Psoas muscle (tissue), 8 donors: Measurements from ENCODE around the gene PARP11. TPM values are rescaled to one million over a fixed set of nuclear protein-coding genes. Genes with fewer than 3 reads are reported as not detected.

Experiments used
- ATAC-seq, 4 donors: fragments of 200-7000 bp; cut with Tn5 transposase; one replicate each; pipeline ENCODE4 v1.9.1; 2020; ENCODE audit warnings: moderate library complexity in 3 of 4, mild to moderate bottlenecking in 2 of 4
- DNase-seq, 2 donors: peaks; one replicate each; pipeline ENCODE4 v3.0.0-alpha.2; 2020
- H3K27ac ChIP-seq: fragments of 200-600 bp; one replicate; pipeline ENCODE4 v1.8.0; 2022
- H3K27me3 ChIP-seq, 3 donors: fragments of 200-600 bp in 1 of 3; one replicate each; pipeline versions ENCODE4 v1.6.1 to v1.8.0; 2013 to 2022; ENCODE audit warnings: low read length in 2 of 3, mild to moderate bottlenecking in 2 of 3, moderate library complexity in 1 of 3; ENCODE audit not compliant: insufficient read depth in 3 of 3
- H3K36me3 ChIP-seq, 2 donors: fragments of 200-600 bp in 1 of 2; one replicate each; pipeline versions ENCODE4 v1.6.1 to v1.8.0; 2013 to 2022; ENCODE audit warnings: low read depth in 1 of 2, mild to moderate bottlenecking in 1 of 2, moderate library complexity in 1 of 2; ENCODE audit not compliant: insufficient read depth in 1 of 2
- H3K4me1 ChIP-seq: fragments of 200-600 bp; one replicate; pipeline ENCODE4 v1.8.0; 2022
- H3K4me3 ChIP-seq: fragments of 200-600 bp; one replicate; pipeline ENCODE4 v1.8.0; 2022; ENCODE audit warnings: mild to moderate bottlenecking
- H3K9me3 ChIP-seq: fragments of 200-600 bp; one replicate; pipeline ENCODE4 v1.8.0; 2022
- WGBS, 3 donors: extraction: QIAGEN DNeasy Blood & Tissue Kit; methylation state at CpG; one replicate each; pipeline versions ENCODE4 v1.1.6 to v1.1.7; 2013; 5-methylcytosine and 5-hydroxymethylcytosine counted together
- intact Hi-C, 2 donors: fragments of 100-400 bp; cut with DNase I; formaldehyde crosslinking; loops; one replicate each; pipeline versions ENCODE4 v1.11.0 to v1.14.2; 2022
- polyA plus RNA-seq, 3 donors: library from polyadenylated mRNA; stranded (reverse); fragments of 200-250 nt; gene quantifications; one replicate each; pipeline ENCODE4 v1.2.3, GENCODE V29; 2013
- total RNA-seq, 4 donors: library from RNA; stranded (reverse); fragmentation: NEBNext Ultra II Directional in 2 of 4; extraction: Animal tissue kit (Norgen Biotek cat#: 25700) in 2 of 4; gene quantifications; one replicate each; pipeline versions ENCODE4 v1.2.1 to v1.2.4, GENCODE V29; 2021 to 2023
- TF ChIP-seq, protein P1 (sequence below): fragments of 200-600 bp; IDR thresholded peaks from one replicate; pipeline ENCODE4 v1.8.0; 2022; ENCODE audit warnings: antibody characterized with exemption
- donor health status: healthy with polysubstance abuse.
- donor health status: DM: no; HTN: no; CAD: no; lungs with moderate emphysema.
- donor health status: Bipolar disorder and iron deficiency.
- donor health status: healthy.
- donor health status: DM: yes; HTN: yes; CAD: no.
- donor health status: DM: no; HTN: no; CAD: no.
- donor health status: DM: no; HTN: no; CAD: no.
- donor health status: DM: yes; HTN: yes; CAD: no.

PARP11 gene
- total and polyA plus RNA-seq, 7 donors = 0.83 to 4.0 (median 2.6) TPM

DNA sequence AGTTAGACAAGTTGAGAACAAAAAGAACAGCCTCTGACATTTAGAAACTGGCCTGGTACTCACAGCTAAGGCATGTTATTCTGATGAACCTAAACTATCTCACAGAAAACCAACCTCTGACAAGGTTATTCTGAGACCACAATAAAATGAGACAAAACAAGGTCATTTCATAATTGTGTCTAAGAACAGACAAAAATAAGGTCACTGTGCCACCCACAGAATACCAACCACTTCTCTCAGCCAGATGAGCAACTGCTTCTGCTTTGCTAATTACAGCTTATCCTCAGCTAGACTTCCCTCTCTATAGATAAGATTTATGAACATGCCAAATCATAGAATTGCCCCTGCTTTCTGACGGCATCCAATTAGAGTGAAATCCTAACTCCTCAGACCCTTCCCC, 68.1 kb downstream of the PARP11 start:
- Histone ChIP-seq H3K9me3 (no peaks in the 10 kb centered on the region), H3K27me3 (no peaks in the 10 kb centered on the region), H3K36me3 (peaks cover 0 to 6% of the 10 kb centered on the region in 2 donors), H3K27ac (no peak overlapping the region), H3K4me1 (no peaks in the 10 kb centered on the region), H3K4me3 (no peak overlapping the region)
- 79 to 89% (median 85%) methylated on average over 1 of the region's 1 CpG for WGBS, 3 donors
- ATAC-seq = no peak
- TF ChIP-seq, protein P1, sequence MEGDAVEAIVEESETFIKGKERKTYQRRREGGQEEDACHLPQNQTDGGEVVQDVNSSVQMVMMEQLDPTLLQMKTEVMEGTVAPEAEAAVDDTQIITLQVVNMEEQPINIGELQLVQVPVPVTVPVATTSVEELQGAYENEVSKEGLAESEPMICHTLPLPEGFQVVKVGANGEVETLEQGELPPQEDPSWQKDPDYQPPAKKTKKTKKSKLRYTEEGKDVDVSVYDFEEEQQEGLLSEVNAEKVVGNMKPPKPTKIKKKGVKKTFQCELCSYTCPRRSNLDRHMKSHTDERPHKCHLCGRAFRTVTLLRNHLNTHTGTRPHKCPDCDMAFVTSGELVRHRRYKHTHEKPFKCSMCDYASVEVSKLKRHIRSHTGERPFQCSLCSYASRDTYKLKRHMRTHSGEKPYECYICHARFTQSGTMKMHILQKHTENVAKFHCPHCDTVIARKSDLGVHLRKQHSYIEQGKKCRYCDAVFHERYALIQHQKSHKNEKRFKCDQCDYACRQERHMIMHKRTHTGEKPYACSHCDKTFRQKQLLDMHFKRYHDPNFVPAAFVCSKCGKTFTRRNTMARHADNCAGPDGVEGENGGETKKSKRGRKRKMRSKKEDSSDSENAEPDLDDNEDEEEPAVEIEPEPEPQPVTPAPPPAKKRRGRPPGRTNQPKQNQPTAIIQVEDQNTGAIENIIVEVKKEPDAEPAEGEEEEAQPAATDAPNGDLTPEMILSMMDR = no peak
- DNase-seq = no peak
- intact Hi-C loops = loop anchor here (5.0 to 10.0 kb wide), 3 partner anchors 150 to 670 kb away; no protein-coding TSS in a partner anchor

DNA sequence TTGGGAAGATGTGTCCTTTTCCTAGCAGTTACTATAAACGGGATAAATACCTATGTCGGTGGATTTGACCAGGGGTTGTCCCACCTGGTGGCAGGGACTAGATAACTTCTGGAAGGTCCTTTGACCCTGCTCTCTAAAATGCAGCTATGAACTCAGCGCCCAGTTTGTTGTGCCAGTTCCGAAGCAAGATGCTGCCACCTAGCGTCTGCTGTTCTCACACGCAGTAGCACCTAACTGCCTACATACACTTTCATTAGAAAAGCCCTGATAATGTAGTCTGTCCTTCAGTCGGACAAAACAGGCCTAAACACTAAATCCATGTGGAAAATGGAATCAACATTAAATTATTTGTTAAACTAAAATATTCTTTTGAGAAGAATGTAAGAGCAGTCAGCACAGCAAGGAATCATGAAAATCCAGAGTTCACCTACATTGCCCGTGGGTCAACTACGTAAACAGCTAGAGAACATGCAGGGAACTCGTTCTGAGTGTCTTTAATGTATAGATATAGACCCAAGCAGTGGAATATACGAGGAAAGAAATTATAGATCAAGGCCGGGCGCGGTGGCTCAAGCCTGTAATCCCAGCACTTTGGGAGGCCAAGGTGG, 69.2 kb downstream of the PARP11 start:
- H3K27ac ChIP-seq = no peak overlapping the region
- no peaks in the 10 kb centered on the region for H3K27me3 ChIP-seq
- H3K4me1 ChIP-seq = no peaks in the 10 kb centered on the region
- ATAC-seq = peak; percentile 75 to 92 (median 84)
- H3K9me3 ChIP-seq = no peaks in the 10 kb centered on the region
- TF ChIP-seq, protein P1 = peak; percentile 82
- DNase-seq = peak; percentile 66 to 79
- peaks cover 0 to 6% of the 10 kb centered on the region in 2 donors for H3K36me3 ChIP-seq
- intact Hi-C loops = loop anchor here (1.0 to 10.0 kb wide), 3 partner anchors 149 to 669 kb away; no protein-coding TSS in a partner anchor
- 41 to 43% (median 43%) methylated on average over 14 of the region's 14 CpGs for WGBS, 3 donors
- no peak overlapping the region for H3K4me3 ChIP-seq

DNA sequence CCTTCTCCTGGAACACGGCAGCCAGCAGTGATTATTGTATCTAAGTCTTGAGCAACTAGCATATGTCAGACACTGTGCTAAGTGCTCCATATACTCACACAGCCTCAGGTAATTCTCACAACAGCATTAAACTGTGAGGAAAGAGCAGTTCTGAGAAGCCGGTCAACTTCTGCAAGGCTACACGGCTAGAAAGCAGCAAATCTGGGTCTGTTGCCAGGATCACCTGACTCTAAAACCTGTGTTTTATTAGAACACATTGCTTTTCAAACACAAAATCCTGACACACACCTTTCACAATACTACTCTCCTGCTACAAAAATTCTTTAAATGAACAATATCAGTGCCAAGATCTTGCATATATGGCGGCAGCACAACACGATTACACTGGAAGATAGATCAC, 70.5 kb downstream of the PARP11 start:
- intact Hi-C loops = loop anchor here (1.0 to 10.0 kb wide), 3 partner anchors 148 to 668 kb away; no protein-coding TSS in a partner anchor
- DNase-seq (no peak), ATAC-seq (no peak)
- TF ChIP-seq, protein P1 = no peak
- 76 to 87% (median 80%) methylated on average over 5 of the region's 5 CpGs for WGBS, 3 donors
- Histone ChIP-seq H3K27me3 (no peaks in the 10 kb centered on the region), H3K27ac (no peak overlapping the region), H3K9me3 (no peaks in the 10 kb centered on the region), H3K4me3 (no peak overlapping the region), H3K4me1 (no peaks in the 10 kb centered on the region), H3K36me3 (peaks cover 0 to 6% of the 10 kb centered on the region in 2 donors)

DNA sequence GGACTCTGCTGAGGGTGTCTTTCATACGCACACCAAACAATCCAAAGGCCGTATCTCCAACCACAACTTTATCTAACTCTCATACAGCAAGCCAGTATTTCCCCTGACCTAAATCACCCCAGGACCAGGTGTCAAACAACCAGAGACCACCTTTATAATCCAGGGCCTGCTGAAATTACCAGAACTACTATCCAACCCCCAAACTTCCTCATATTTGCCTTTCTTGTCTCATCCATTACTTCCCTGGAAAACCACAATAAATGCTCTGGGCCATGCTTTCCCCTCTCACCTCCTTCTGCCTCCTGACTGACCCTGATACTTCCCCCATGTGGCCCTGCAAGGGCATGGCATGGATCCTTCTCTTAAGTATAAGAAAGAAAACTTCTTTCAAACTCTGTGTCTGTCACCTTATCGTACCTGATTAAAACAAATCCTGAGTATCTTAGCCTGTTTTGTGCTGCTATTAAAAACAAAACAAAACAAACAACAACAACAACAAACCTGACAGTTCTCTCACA, 75.6 kb downstream of the PARP11 start:
- TF ChIP-seq, protein P1 = no peak

More for the DNA sequence above, 75.6 kb downstream of the PARP11 start:
- Histone ChIP-seq H3K27ac (no peak overlapping the region), H3K27me3 (no peaks in the 10 kb centered on the region), H3K36me3 (no peaks in the 10 kb centered on the region), H3K9me3 (no peaks in the 10 kb centered on the region), H3K4me3 (no peak overlapping the region), H3K4me1 (peaks cover 8% of the 10 kb centered on the region)
- no peak for ATAC-seq
- intact Hi-C loops = no loop called here
- 91 to 96% (median 95%) methylated on average over 3 of the region's 3 CpGs for WGBS, 3 donors
- DNase-seq = no peak
